ENCODE results near the gene LCA5L.

The LCA5L gene

DNA sequence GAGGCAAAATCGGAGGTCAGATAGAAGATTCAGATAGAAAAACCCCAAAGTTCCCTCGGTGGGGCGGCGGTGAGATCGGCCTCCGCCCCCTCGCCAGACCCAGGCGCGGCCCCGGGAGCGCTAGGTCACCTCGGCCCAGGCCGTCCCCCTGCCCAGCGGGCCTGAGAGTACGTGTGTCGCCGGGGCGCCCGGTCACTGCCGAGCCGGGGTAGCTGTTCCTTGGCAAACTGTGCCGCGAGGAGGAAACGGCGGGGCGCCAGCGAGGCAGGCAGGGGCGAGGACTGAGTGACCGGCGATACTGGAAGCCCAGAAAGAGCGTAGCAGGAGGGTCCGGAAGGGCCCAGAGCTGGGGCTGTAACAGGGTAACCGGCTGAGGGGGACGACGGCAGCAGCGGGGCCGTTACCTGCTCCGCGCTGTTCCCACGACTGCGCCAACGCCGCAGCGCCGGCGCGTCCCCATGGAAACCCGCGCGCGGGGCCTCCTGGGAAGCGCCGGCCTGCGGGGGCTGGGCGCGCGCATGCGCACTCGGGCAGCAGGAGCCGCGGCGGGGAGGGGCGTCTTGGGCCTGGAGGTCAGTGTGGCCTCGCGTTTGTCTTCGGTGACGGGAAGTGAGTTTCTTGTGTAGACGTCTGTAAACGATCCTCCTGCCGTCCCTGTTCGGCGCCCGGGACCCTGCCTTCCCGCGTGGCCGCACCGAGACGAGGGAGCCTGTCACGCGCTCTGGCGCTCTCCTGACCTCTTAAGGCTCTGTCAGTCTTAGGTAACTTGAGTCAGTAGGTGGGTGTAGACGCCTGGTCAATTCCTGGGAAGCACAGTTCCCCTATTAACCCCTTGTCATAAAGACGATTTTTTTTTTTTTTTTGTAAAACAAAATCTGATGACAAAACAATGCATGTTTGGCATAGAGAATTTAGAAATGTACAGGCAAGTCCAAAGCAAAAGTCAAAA is at the start of gene LCA5L:
LCA5L (minus strand) TSS at position 458 of the 949 bp plus-strand sequence. CDS start 17,285 bp downstream, outside the sequence.
- TF ChIP-seq GATA2 (IDR thresholded peaks at IDR 0.05; ENCODE audit: low read depth, low read length), result no peak
- TF ChIP-seq GATA3 (IDR thresholded peaks at IDR 0.05; ENCODE audit: low read depth, low read length), result no peak

DNA sequence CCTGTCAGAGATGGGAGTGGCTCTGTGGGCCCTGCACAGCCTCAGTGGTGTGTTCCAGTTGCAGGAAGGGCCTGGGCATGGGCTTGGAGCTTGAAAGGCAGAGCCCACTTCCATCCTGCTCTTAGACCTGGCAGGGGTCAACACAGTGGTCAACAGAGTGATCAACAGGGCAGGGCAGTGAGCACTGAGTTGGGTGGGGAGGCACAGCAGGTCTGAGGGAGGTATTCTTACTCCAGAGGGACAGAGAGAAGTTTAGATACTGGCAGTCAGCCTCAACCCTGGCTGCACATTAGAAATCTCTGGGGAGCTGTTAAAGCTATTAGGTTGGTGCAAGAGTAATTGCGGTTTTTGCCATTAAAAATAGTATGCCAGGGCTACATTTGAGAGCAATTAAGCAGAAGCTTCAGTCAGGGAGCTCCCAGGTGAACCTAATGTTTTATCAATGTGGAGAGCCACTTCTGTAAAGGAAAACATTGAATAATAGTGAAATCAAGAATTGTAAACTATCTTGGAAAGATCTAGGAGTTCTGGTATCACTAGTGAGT is 43.9 kb upstream of the LCA5L start:
- no peak for TF ChIP-seq GATA3 (IDR thresholded peaks at IDR 0.05; ENCODE audit: low read depth, low read length)
- TF ChIP-seq GATA2 (IDR thresholded peaks at IDR 0.05; ENCODE audit: low read depth, low read length), result no peak

DNA sequence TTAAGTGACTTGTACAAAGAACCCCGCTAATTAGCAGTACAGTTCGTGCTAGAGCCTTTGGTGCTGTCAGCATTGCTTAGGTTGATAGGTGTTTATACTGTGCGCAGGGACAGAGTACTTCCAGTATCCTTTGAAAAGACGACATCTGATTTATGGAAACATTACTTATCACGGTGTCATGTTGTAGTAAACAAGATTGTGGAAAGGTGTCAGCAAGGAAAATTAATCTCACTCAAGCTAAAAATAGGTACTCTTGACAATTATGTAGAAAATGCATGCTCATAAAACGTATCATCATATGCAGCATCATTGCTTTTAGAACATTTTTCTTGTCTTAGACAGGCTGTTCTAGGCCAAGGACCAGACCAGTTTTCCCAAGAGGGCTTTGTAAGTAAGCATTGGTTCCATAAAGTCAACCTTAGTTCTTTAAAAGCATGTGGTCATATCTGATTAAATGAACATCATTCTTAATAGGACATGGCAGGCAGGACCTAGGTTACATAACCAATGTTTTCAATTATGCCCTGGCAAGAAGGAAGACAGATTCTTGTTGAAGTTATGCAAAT is 39.2 kb upstream of the LCA5L start:
- TF ChIP-seq GATA2 (IDR thresholded peaks at IDR 0.05; ENCODE audit: low read depth, low read length), result no peak
- no peak for TF ChIP-seq GATA3 (IDR thresholded peaks at IDR 0.05; ENCODE audit: low read depth, low read length)

DNA sequence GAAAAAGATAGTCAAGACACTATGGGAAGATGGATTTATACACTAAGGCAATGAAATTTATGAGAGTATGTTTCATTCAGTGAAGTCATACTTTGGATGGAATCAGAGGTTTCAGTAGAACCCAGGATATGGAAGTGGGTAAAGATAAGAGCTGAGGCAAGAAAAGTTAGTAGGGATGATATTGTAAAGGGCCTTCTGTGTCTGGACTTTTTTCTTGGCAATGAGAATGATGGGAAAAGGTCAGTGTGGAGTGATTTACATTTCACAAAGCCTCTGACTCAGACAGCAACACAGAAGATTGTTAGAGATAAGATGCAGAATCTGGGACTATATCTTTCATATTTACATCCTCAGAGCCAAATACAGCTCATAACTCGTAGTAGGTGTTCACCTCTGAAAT is 38.3 kb upstream of the LCA5L start:
- TF ChIP-seq GATA3 (IDR thresholded peaks at IDR 0.05; ENCODE audit: low read depth, low read length) (no peak), GATA2 (IDR thresholded peaks at IDR 0.05; ENCODE audit: low read depth, low read length) (peak; percentile 11; the same call in 1 of the 2 replicates)

DNA sequence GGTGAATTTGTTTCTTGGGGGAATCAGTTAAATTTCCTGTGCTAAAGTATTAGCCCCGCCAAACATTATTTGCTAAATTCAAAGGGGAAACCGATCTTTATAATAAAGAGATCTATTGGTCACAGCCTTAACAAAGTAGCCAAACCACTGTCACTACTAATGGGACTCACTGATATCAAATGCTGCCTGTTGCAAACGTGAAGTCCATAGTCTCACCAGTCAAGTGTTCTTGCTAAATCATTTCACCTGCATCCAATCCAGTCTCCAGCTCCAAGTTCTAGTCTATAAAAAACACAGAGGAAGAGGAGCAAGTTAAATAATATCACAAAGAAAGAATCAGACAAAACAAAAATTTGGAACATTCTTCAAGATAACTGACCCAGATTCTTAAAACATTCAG is 36.3 kb upstream of the LCA5L start:
- no peak for TF ChIP-seq GATA2 (IDR thresholded peaks at IDR 0.05; ENCODE audit: low read depth, low read length)
- TF ChIP-seq GATA3 (IDR thresholded peaks at IDR 0.05; ENCODE audit: low read depth, low read length), result no peak

DNA sequence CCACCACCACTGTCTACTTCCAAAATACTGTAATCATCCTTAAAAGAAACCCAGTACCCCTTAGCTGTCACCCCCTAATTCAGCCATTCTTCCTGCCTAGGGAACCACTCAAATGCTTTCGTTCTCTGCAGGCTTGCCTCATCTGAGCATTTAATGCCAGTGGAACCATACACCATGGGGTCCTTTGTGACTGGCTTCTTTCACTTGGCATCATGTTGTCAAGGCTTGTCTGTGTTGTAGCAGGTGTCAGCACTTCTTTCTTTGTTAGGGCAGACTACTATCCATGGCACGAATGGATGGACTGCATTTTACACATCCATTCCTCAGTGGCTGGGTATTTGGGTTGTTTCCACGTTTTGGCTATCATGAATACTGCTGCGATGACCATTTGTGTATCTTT is 34.7 kb upstream of the LCA5L start:
- no peak for TF ChIP-seq GATA2 (IDR thresholded peaks at IDR 0.05; ENCODE audit: low read depth, low read length)
- no peak for TF ChIP-seq GATA3 (IDR thresholded peaks at IDR 0.05; ENCODE audit: low read depth, low read length)

DNA sequence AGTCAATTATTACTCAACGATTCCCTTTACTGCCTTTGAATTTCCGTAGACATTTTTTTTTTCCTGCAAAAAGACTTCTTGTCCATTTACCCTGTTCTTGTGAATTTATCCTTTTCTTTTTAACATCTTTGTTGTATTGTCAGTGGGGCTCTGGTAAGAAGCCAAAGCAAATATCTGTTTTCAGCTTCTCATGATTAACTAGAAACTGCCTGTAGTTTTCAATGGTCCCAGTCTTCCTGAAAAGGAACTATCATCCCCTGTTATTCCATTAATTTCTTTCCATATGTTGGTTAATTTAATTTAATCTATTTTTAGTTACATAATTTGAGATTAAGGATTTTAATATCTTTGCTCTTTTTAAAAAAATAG is 34.2 kb upstream of the LCA5L start:
- TF ChIP-seq GATA2 (IDR thresholded peaks at IDR 0.05; ENCODE audit: low read depth, low read length), result no peak
- no peak for TF ChIP-seq GATA3 (IDR thresholded peaks at IDR 0.05; ENCODE audit: low read depth, low read length)

DNA sequence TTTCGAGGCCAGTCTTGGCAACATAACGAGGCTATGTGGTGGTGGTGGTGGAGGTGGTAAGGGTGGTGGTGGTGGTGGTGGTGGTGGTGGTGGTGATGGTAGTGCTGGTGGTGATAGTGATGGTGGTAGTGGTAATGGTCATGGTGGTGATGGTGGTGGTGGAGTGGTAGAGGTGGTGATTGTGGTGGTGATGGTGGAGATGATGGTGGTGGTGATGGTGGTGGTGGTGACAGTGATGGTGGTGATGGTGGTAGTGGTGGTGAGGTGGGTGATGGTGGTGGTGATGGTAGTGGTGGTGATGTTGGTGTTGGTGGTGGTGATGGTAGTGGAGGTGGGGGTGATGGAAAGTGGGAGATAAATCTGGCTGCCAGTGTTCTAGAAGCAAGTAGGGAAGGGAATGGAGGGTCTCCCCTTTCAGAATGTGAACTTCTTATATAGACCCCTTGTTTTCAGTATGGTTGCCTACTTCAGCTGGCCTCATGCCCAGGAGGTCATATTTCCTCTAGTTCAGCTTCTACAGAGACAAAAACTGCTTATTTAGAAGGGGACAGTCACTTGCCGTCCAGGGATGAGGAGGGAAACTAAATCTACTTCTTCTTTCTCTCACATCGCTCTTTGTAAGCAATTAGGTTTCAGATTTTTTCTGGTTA is 33.7 kb upstream of the LCA5L start:
- TF ChIP-seq GATA3 (IDR thresholded peaks at IDR 0.05; ENCODE audit: low read depth, low read length) (no peak), GATA2 (IDR thresholded peaks at IDR 0.05; ENCODE audit: low read depth, low read length) (no peak)

DNA sequence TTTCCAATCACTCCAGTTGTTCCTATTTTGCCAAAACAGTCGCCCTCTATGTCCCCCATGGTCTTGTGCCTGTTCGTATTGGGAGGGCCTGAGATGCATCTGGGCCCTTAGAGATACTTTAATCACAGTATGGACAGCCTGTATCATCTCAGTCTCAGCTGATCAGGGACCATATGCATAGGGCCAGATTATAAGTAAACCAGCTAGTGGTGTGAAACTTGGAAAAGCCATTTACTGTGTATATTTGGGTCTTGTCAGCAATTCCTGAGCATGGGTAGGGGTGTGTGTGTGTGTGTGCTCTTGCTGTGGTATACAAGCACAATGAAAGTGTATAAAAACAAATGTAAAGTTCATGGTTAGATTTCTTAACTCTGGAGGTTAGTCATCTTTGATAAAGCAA is 29.0 kb upstream of the LCA5L start:
- TF ChIP-seq GATA3 (IDR thresholded peaks at IDR 0.05; ENCODE audit: low read depth, low read length) (no peak), GATA2 (IDR thresholded peaks at IDR 0.05; ENCODE audit: low read depth, low read length) (no peak)

DNA sequence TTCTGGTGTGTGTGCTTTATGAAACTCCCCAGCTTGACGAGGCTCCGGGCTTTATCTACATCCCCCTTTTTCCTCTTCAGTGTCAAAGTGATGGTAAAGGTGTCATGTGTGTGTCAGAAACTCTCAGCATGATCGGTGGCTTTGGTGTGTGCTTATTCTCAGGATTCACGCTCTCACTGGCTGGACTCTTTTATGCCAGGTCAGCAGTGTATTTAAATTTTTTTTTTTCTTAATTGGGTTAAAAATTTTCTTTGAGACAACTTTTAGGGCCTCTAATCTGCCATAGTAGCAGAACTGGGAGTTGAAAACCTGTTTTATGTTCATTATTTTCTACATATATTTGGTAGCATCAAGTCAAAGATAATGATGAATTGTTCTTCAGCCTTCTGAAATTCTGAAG is 27.2 kb upstream of the LCA5L start:
- no peak for TF ChIP-seq GATA3 (IDR thresholded peaks at IDR 0.05; ENCODE audit: low read depth, low read length)

DNA sequence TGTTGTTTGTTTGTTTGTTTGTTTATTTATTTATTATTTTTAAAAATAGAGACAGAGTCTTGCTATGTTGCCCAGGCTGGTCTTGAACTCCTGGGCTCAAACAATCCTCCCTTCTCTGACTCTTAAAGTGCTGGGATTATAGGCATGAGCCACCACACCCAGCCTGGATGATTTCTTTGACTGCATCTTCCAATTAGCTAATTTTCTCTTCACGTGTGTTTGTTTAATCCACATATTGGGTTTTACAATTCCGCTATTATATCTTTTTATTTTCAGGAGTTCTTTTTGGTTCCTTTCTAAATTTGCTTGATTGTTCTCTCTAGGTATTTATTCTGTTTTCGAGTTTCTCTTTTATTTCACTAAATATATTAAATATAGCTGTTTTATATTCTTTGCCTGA is 26.0 kb upstream of the LCA5L start:
- TF ChIP-seq GATA2 (IDR thresholded peaks at IDR 0.05; ENCODE audit: low read depth, low read length), result no peak
- TF ChIP-seq GATA3 (IDR thresholded peaks at IDR 0.05; ENCODE audit: low read depth, low read length), result no peak

DNA sequence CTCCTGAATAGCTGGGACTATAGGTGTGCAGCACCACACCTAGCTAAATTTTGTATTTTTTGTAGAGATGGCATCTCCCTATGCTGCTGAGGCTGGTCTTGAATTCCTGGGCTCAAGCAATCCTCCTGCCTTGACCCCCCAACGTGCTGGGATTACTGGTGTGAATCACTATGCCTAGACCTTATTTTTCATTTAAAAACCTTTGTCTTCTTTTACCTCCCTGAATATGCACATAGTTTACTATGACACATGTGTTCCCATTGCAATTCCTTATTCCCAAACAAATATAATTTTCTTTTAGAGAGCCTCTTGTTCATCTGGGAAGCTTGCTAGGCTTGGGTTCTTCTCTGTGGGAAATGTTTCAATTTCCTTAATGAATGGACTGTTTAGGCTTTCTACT is 23.0 kb upstream of the LCA5L start:
- TF ChIP-seq GATA3 (IDR thresholded peaks at IDR 0.05; ENCODE audit: low read depth, low read length) (no peak), GATA2 (IDR thresholded peaks at IDR 0.05; ENCODE audit: low read depth, low read length) (no peak)

DNA sequence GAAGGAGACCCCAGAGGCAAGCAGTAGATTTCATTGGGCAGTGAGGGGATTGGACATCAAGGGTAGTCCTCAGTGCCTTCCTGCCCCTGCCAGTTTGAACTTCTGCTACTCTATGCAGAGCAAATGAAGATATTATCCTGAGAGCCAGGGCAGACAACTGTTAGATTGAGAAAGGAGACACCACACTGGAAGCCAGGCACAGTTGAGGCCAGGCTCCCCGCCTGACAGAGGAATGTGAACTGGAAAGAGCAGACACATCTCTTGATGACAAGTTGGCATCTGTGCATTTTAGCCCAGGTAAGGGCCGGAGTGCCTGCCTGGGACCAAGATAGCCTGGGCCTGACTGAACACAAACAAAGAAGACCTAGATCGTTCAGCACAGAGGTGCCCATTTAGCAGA is 22.2 kb upstream of the LCA5L start:
- no peak for TF ChIP-seq GATA3 (IDR thresholded peaks at IDR 0.05; ENCODE audit: low read depth, low read length)
- no peak for TF ChIP-seq GATA2 (IDR thresholded peaks at IDR 0.05; ENCODE audit: low read depth, low read length)

DNA sequence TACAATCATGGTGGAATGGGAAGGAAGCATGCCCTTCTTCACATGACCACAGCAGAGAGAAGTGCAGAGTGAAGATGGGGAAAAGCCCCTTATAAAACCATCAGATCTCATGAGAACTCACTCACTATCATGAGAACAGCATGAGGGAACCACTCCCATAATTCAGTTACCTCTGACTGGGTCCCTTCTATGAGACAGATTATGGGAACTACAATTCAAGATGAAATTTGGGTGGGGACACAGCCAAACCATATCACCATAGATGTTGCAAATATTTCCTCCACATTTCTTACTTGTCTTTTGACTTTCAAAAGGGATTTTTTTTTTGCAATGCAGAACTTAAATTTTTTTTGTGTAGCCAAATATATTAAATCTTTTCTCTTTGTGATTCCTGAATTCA is 21.0 kb upstream of the LCA5L start:
- TF ChIP-seq GATA2 (IDR thresholded peaks at IDR 0.05; ENCODE audit: low read depth, low read length) (no peak), GATA3 (IDR thresholded peaks at IDR 0.05; ENCODE audit: low read depth, low read length) (no peak)
